ENCODE measurements around the gene B3GNT5. TPM values are rescaled to one million over a fixed set of nuclear protein-coding genes. Genes with fewer than 3 reads are reported as not detected.

Gene B3GNT5
- total RNA-seq, 8 experiments from 2014 or later, result 0.42 to 24.5 (median 17.6) TPM

GRCh38 chr3:183242431-183242830 lies 10.6 kb upstream of the B3GNT5 start:
- 80 to 100% (median 80%) methylated on average over 1 of the region's 1 CpG; no CpG with 5 or more reads in 7 of the 10 experiments for WGBS, 10 experiments
- in situ Hi-C loops (cut with MboI; ENCODE audit: low pct_unique_long_range_greater_than_20kb in 2 of 9, low sequenced_read_pairs in 9 of 9, unreplicated experiment in 9 of 9), result no loop called here
- ATAC-seq (replicated peaks in 6 of 8), result no peak
- no peak overlapping the region for H3K4me3 ChIP-seq
- H3K27ac ChIP-seq, result no peak overlapping the region
- no peaks in the 10 kb centered on the region for H3K4me1 ChIP-seq (replicated peaks in 1 of 2)

- no peak for ATAC-seq (replicated peaks in 6 of 8)
Observed at GRCh38 chr3:183244219-183244618, 8.8 kb upstream of the B3GNT5 start.

GRCh38 chr3:183244981-183245476 lies 8.0 kb upstream of the B3GNT5 start:
- Histone ChIP-seq H3K27ac (no peak overlapping the region), H3K4me1 (replicated peaks in 1 of 2) (peaks cover 3 to 7% of the 10 kb centered on the region in 2 donors), H3K4me3 (no peak overlapping the region)
- in situ Hi-C loops (cut with MboI; ENCODE audit: low pct_unique_long_range_greater_than_20kb in 2 of 9, low sequenced_read_pairs in 9 of 9, unreplicated experiment in 9 of 9), result no loop called here
- no peak for ATAC-seq (replicated peaks in 6 of 8)

More at GRCh38 chr3:183244219-183244618, 8.8 kb upstream of the B3GNT5 start:
- 80 to 95% (median 89%) methylated on average over 1 to 2 of the region's 2 CpGs; no CpG with 5 or more reads in 1 of the 10 experiments for WGBS, 10 experiments
- Histone ChIP-seq H3K27ac (no peak overlapping the region), H3K4me1 (replicated peaks in 1 of 2) (peaks cover under 1 to 4% of the 10 kb centered on the region in 2 donors), H3K4me3 (no peak overlapping the region)
- in situ Hi-C loops (cut with MboI; ENCODE audit: low pct_unique_long_range_greater_than_20kb in 2 of 9, low sequenced_read_pairs in 9 of 9, unreplicated experiment in 9 of 9), result no loop called here

- H3K4me1 ChIP-seq (replicated peaks in 1 of 2), result peaks cover 3 to 7% of the 10 kb centered on the region in 2 donors
- WGBS, 10 experiments, result 33 to 95% (median 70%) methylated on average over 2 to 6 of the region's 6 CpGs; no CpG with 5 or more reads in 1 of the 10 experiments
- no peak overlapping the region for H3K4me3 ChIP-seq
- ATAC-seq (replicated peaks in 6 of 8), result peak in 1 of 8 experiments; percentile 18
- in situ Hi-C loops (cut with MboI; ENCODE audit: low pct_unique_long_range_greater_than_20kb in 2 of 9, low sequenced_read_pairs in 9 of 9, unreplicated experiment in 9 of 9), result no loop called here
- H3K27ac ChIP-seq, result no peak overlapping the region
Observed at GRCh38 chr3:183247011-183247589, 6.0 kb upstream of the B3GNT5 start.

GRCh38 chr3:183249006-183249718 lies 3.9 kb upstream of the B3GNT5 start:
- peak in 1 of 8 experiments; percentile 25 for ATAC-seq (replicated peaks in 6 of 8)
- no peak overlapping the region for H3K4me3 ChIP-seq
- H3K4me1 ChIP-seq (replicated peaks in 1 of 2), result peaks cover 3 to 7% of the 10 kb centered on the region in 2 donors
- no peak overlapping the region for H3K27ac ChIP-seq
- WGBS, 10 experiments, result 33 to 80% (median 54%) methylated on average over 1 to 6 of the region's 6 CpGs; no CpG with 5 or more reads in 4 of the 10 experiments
- in situ Hi-C loops (cut with MboI; ENCODE audit: low pct_unique_long_range_greater_than_20kb in 2 of 9, low sequenced_read_pairs in 9 of 9, unreplicated experiment in 9 of 9), result no loop called here

- 60 to 100% (median 90%) methylated on average over 1 to 5 of the region's 5 CpGs for WGBS, 10 experiments
- in situ Hi-C loops (cut with MboI; ENCODE audit: low pct_unique_long_range_greater_than_20kb in 2 of 9, low sequenced_read_pairs in 9 of 9, unreplicated experiment in 9 of 9), result no loop called here
- peaks cover 11 to 22% of the 10 kb centered on the region in 2 donors for H3K4me1 ChIP-seq (replicated peaks in 1 of 2)
- no peak overlapping the region for H3K27ac ChIP-seq
- no peak overlapping the region for H3K4me3 ChIP-seq
- ATAC-seq (replicated peaks in 6 of 8), result no peak
Observed at GRCh38 chr3:183252118-183252782, 803 bp upstream of the B3GNT5 start.

- Histone ChIP-seq H3K4me1 (replicated peaks in 1 of 2) (peaks cover 11 to 22% of the 10 kb centered on the region in 2 donors), H3K4me3 (peak overlapping the region; percentile 49 to 74 (median 64)), H3K27ac (peak overlapping the region; percentile 60 to 62)
- in situ Hi-C loops (cut with MboI; ENCODE audit: low pct_unique_long_range_greater_than_20kb in 2 of 9, low sequenced_read_pairs in 9 of 9, unreplicated experiment in 9 of 9), result no loop called here
- WGBS, 10 experiments, result 0 to 4% (median 0%) methylated on average over 1 to 20 of the region's 111 CpGs; no CpG with 5 or more reads in 4 of the 10 experiments
- ATAC-seq (replicated peaks in 6 of 8), result peak; percentile 75 to 83 (median 79)
Observed at GRCh38 chr3:183253528-183254486, 754 bp downstream of the B3GNT5 start.

GRCh38 chr3:183254487-183255347 lies 1.7 kb downstream of the B3GNT5 start:
- 8 to 96% (median 43%) methylated on average over 1 to 12 of the region's 49 CpGs; no CpG with 5 or more reads in 2 of the 10 experiments for WGBS, 10 experiments
- Histone ChIP-seq H3K4me1 (replicated peaks in 1 of 2) (peaks cover 8 to 18% of the 10 kb centered on the region in 2 donors), H3K27ac (peak overlapping the region; percentile 60 to 62), H3K4me3 (peak overlapping the region; percentile 49 to 74 (median 64))
- in situ Hi-C loops (cut with MboI; ENCODE audit: low pct_unique_long_range_greater_than_20kb in 2 of 9, low sequenced_read_pairs in 9 of 9, unreplicated experiment in 9 of 9), result no loop called here
- ATAC-seq (replicated peaks in 6 of 8), result peak in 6 of 8 experiments; percentile 13 to 45 (median 26)

- ATAC-seq (replicated peaks in 6 of 8), result no peak
- in situ Hi-C loops (cut with MboI; ENCODE audit: low pct_unique_long_range_greater_than_20kb in 2 of 9, low sequenced_read_pairs in 9 of 9, unreplicated experiment in 9 of 9), result no loop called here
- Histone ChIP-seq H3K27ac (no peak overlapping the region), H3K4me1 (replicated peaks in 1 of 2) (peaks cover 8 to 18% of the 10 kb centered on the region in 2 donors), H3K4me3 (peak overlapping the region in 4 of 5 donors; percentile 49 to 74 (median 66))
- WGBS, 10 experiments, result 0 to 95% (median 41%) methylated on average over 1 to 4 of the region's 4 CpGs; no CpG with 5 or more reads in 4 of the 10 experiments
Observed at GRCh38 chr3:183255348-183255730, 2.3 kb downstream of the B3GNT5 start.

- Histone ChIP-seq H3K27ac (no peak overlapping the region), H3K4me1 (replicated peaks in 1 of 2) (peaks cover 11 to 22% of the 10 kb centered on the region in 2 donors), H3K4me3 (no peak overlapping the region)
- 40 to 92% (median 56%) methylated on average over 1 to 3 of the region's 3 CpGs; no CpG with 5 or more reads in 3 of the 10 experiments for WGBS, 10 experiments
- no peak for ATAC-seq (replicated peaks in 6 of 8)
- in situ Hi-C loops (cut with MboI; ENCODE audit: low pct_unique_long_range_greater_than_20kb in 2 of 9, low sequenced_read_pairs in 9 of 9, unreplicated experiment in 9 of 9), result no loop called here
Observed at GRCh38 chr3:183259087-183259486, 6.0 kb downstream of the B3GNT5 start.

GRCh38 chr3:183259621-183260020 lies 6.6 kb downstream of the B3GNT5 start:
- H3K27ac ChIP-seq, result no peak overlapping the region
- no peak overlapping the region for H3K4me3 ChIP-seq
- in situ Hi-C loops (cut with MboI; ENCODE audit: low pct_unique_long_range_greater_than_20kb in 2 of 9, low sequenced_read_pairs in 9 of 9, unreplicated experiment in 9 of 9), result no loop called here
- no peak for ATAC-seq (replicated peaks in 6 of 8)
- peaks cover 17 to 28% of the 10 kb centered on the region in 2 donors for H3K4me1 ChIP-seq (replicated peaks in 1 of 2)
- 61 to 100% (median 92%) methylated on average over 1 to 2 of the region's 2 CpGs; no CpG with 5 or more reads in 1 of the 10 experiments for WGBS, 10 experiments

Data from motor neuron (in vitro differentiated cells).